Superior temporal gyrus (tissue), 1 donor: ENCODE results near the gene TPGS1.

Experiments used
- DNase-seq: peaks from one replicate; pipeline ENCODE4 v3.0.0-alpha.2; 2016; ENCODE audit errors: extremely low spot score

Gene TPGS1

DNA sequence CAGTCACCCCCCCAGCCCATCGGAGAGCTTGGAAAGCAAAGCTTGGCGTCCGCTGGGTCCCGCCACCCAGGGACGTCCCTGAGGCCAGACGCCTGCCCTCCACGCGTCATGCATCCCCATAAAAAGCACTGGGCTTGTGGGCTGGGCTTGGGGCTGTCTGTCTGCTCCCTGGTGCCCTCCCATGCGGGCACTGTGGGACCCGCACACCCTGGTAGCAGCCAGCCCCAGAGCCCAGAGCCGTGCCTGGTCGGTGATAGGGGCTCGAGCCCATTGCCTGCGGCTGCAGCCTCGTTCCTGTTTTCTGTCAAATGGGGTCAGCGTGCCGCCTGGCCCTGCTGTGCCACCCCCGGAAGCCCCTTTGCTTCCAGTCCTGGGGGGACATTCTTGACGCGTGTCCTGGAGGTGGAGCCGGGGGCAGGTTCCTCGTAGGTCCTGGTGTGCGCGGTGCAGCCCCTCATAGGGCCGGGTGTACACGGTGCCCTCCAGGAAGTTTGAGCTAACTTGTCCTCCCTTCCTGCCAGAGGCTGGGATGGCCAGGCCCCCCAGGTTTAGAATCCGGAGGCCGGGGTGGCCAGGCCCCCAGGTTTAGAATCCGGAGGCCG is 32.2 kb downstream of the TPGS1 start:
- no peak for DNase-seq

DNA sequence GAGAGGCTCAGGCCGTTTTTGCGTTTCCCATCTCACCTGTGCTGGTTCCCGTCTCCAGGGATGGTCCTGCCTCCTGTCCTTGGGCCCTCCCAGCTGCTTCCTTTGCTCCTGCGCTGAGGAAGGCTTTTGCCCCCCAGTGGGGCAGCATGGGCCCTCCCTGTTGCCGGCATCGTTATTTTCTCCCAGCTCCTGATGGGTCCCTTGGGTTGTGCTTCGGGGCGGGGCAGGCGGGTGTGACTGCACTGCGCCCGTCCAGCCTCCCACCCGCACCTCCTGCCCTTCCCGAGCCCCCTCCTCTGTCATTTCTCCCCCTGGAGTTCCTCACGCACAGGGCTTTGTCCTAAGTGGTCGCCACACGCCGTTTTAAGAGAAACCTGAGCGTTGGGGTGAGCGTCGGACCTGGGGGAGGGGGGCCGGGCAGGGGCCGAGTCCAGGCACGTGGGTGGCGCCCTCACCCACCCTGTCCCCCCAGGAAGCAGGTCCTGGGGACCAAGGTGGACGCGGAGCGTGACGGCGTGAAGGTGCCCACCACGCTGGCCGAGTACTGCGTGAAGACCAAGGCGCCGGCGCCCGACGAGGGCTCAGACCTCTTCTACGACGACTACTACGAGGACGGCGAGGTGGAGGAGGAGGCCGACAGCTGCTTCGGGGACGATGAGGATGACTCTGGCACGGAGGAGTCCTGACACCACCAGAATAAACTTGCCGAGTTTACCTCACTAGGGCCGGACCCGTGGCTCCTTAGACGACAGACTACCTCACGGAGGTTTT is 33.8 kb downstream of the TPGS1 start:
- no peak for DNase-seq

DNA sequence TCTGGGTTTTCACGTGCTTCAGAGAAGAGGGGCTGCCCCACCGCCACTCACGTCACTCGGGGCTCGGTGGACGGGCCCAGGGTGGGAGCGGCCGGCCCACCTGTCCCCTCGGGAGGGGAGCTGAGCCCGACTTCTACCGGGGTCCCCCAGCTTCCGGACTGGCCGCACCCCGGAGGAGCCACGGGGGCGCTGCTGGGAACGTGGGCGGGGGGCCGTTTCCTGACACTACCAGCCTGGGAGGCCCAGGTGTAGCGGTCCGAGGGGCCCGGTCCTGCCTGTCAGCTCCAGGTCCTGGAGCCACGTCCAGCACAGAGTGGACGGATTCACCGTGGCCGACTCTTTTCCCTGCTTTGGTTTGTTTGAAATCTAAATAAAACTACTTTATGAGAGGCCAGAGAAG is 34.4 kb downstream of the TPGS1 start:
- DNase-seq = no peak

DNA sequence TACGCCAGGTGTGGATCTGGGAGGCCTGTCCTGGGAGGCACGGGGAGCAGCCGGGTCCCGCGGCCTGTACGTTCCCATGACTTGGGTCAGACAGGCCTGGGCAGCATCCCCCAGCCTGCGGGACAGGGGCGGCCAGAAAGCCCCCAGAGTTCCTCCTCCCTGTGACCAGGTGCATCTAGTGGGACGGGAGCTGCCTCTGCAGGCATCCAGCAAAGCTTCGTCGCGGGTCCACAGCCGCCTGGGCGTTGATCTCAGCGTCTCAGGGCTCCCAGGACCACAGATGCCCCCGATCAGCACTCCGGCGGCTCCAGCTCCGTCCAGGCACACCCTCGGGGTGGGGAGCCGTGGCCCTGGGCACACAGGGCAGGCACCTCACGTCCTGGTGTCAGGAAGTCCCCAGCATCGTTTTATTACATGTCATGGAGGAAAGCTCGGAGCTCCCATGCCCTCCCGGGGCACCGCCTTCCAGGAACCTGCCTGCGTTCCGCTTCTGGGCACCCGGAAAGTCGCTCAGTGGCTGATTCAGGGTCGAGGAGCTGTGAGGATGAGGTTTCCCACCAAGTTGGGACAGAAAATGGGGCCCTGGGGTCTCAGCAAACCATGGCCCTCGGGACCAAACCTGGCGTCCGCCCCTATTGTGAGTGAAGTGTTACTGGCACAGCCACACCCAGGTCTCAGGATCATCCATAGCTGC is 35.0 kb downstream of the TPGS1 start:
- no peak for DNase-seq

DNA sequence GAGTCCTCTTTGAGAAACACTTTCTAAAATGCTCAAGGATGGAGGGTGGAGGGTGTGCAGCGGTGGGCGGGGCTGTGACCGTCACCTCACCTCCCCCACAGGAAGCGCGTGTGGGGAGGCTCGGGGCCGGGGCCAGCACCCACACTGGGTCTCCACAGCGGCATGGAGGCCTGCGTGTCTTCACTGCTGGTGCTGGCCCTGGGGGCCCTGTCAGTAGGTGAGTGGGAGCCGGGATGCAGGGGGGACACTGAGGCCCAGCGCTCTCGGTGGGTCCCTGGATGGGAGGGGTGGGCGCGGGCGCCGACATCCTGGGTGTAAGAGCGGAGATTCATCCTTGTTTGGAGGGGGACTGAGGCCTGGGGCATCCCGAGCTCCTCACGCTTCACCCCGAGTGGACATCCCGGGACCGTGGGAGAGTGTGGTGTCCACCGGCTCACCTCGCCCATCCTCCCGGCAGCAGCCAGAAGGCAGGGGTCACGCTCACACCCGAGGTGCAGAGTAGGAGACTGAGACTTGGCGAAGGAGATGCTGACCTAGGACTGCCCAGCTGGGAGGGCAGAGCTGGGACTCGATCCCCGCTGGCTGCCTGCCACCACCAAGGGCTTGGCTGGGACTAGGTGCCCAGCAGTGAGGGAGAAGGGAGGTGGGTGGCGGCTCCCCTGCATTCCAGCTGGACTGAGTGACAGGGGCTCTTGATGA is 36.8 kb downstream of the TPGS1 start, which contains the start of gene GZMM:
Gene GZMM, plus strand, starts transcription at position 144 of the 699 bp plus-strand sequence. Its CDS starts 19 bp downstream, at position 163.
- DNase-seq = no peak

DNA sequence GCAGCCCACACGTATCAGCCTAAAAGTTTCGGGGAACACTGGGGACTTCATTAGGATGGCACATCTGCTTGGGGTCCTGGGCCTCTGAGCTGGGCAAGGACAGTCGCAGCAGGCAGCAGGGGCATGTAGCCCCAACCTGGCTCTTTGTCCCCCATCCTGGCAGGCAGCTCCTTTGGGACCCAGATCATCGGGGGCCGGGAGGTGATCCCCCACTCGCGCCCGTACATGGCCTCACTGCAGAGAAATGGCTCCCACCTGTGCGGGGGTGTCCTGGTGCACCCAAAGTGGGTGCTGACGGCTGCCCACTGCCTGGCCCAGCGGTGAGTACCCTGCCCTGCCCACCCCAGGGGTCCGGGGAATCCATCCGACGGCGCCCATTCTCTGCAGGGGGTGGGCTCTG is 39.8 kb downstream of the TPGS1 start:
- no peak for DNase-seq

DNA sequence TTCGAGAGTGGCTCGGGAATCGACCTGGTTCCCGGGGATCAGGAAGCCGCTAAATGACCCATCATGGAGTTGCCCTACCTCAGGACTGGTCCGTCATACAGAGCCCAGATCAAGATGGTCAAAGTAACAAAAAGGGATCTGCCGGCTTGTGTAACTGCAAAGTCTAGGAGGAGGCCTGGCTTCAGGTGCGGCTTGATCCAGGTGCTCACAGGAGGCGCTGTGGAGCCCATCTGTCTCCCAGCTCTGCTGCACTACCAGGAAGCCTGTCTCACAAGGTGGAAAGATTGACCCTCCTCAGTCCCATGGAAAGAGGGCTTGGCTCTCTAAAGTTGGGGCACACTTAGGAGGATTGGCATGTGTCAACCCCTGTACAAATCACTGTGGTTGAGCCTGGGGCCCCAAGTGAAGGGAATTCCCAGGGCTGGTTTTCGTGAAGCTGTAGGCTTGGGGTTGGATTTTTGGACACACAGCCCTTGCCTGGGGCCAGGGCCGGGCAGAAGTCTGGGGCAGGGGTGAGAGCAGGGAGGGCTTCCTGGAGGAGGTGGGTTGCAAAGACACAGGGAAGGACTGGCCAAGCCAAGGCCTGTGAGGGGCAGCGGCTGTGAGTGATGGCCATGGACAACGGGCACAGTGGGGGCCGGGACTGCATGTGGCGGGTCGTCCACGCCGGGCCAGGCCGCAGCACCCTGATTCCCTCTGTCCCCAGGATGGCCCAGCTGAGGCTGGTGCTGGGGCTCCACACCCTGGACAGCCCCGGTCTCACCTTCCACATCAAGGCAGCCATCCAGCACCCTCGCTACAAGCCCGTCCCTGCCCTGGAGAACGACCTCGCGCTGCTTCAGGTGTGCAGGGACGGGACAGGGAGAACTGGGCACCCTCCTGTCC is 40.8 kb downstream of the TPGS1 start:
- no peak for DNase-seq

DNA sequence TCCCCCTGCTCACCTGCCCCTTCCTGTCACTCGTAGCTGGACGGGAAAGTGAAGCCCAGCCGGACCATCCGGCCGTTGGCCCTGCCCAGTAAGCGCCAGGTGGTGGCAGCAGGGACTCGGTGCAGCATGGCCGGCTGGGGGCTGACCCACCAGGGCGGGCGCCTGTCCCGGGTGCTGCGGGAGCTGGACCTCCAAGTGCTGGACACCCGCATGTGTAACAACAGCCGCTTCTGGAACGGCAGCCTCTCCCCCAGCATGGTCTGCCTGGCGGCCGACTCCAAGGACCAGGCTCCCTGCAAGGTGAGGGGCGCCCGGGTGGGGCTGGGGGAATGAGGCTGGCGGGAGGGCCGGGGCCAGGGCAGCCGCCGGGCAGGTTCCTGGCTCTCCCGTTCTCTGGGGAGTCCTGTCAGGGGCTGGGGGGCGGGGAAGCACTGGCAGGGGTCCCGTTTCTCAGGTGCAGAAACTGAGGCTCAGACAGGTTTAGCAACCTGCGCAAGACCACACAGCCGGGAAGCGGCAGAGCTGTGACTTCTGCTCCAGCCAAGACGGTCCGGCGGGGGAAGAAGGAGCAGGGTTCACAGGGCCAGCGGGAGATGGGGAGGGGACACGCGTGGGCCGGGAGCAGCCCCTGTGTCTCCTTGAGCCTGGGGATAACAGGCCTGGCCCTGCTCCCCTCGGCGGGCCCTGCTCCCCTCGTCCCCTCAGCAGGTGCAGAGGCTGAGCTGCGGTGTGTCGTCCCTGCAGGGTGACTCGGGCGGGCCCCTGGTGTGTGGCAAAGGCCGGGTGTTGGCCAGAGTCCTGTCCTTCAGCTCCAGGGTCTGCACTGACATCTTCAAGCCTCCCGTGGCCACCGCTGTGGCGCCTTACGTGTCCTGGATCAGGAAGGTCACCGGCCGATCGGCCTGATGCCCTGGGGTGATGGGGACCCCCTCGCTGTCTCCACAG is 41.9 kb downstream of the TPGS1 start:
- no peak for DNase-seq

DNA sequence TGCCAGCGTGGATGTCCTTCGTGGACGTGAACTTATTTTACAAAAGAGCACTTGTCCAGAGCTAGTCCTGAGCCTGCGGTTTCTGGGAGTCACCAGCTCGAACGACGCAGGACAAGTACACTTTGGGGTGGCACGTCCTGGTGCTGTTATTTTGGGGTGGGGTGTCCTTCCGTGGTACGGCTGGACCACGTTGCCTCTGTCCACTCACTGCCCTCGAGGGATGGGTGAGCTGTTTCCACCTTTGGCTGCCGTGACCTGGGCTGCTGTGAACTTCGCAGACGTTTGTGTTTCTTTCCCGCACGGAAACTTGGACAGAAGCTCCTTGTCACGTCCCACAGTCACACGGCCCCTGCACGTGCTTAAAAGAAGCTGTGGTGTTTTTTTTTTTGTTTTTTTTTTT is 47.5 kb downstream of the TPGS1 start:
- DNase-seq = no peak

DNA sequence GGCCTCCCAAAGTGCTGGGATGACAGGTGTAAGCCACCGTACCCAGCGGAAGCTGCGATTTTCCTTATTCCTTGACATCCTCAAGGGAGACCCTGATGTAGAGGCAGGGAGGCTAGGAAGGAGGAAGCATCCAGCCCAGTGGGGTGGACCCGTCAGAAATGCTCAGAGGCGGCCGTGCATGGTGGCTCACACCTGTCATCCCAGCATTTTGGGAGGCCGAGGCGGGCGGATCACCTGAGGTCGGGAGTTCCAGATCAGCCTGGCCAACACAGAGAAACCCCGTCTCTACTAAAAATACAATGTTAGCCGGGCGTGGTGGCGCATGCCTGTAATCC is 48.1 kb downstream of the TPGS1 start:
- no peak for DNase-seq

DNA sequence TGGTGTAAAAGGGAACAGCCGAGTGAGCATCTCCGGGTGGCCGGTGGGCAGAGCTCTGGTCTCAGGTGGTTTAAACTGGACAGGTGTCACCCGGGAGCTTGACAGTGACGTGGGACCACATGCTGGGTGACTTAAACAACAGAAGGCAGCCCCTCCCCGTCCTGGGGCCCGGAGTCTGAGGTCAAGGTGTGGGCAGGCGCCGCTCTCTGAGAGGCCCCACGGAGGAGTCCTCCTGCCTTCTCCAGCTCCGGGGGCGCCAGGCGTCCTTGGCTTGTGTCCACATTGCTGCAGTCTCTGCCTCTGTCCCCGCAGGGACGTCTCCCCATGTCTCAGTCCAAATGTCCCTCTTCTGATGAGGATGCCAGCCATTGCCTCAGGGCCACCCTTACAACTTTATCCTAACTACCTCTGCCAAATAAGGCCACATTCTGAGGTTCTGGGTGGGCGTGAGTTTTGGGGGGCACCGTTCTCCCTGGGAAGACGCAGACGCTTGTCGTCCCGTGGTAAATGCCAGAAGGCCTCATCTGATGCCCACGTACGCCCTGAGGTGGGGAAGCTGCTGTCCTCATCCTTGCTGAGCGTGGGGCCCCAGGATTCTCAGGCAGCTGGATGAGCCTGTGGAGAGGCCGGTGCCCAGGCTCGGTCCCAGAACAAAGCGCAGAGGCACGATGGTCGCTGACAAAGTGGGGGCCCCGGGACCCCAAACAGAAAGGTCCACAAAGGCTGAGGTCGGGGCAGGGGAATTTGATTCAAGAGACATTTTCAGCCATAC is 49.5 kb downstream of the TPGS1 start:
- DNase-seq = no peak

DNA sequence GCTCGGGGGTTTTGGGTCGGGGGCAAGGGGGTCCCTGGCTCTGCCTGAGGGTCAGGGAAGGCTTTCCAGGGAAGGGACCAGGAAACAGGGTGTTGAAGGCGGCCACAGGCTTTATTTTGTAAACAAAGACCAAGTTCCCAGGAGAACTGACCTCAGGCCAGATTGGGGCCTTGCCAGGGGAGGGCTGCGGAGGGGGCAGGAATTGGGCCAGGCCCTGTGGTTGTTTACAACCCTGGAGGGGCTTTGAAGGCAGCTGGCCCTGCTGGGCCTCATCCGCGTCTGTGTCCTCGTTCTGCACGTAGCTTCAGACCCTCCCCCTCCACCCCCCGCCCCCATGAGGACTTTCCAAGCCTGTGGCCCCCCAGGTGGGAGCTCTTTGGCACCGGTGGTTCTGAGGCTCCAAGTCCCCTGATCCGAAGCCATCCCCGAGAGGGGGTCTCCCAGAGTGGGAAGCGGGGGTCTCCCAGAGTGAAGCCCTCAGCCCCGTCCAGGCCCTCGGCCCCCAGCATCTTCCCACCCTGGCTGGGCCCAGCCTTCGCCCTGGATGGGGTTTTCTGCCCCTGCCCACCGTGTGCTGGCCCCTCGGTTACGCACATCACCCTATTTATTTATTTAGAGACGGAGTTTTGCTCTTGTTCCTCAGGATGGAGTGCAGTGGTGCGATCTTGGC is 51.6 kb downstream of the TPGS1 start:
- DNase-seq = no peak

DNA sequence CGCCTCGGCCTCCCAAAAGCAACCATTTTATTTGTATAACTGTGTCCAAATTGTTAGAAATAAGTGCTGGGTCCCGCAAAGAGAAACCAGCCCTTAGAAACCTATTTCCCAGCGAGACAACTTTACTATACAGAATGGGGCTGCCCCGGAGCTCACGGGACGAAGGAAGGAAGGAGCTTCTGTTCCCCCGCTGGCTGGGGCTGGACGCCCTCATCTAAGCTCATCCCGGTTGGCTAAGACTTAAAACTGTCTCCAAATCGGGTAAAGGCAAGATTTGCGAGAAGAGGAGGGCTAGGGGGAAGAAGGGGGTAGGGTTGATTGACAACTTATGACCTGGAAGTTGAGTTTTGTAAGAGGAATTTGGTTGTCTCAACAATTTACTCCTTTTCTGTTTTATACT is 52.8 kb downstream of the TPGS1 start:
- DNase-seq = no peak

DNA sequence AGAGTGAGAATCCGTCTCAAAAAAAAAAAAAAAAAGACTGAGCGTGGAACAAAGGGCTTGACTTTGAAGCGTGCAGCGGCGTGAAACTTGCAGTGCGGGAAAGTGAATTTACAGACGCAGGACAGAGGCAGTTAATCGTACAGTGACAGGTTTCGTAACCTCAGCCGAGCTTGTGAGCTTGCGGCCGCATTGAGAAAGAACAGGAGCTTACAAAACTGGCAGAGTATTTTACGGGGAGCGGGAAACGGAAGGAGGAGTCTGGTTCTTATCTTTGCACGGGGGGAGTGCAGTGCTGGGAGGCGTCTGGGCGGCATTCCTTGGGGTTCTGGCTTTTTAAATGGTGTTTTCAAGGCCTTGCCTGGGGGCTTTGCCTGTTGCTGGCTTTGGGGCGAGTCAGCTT is 59.1 kb downstream of the TPGS1 start:
- DNase-seq = no peak

DNA sequence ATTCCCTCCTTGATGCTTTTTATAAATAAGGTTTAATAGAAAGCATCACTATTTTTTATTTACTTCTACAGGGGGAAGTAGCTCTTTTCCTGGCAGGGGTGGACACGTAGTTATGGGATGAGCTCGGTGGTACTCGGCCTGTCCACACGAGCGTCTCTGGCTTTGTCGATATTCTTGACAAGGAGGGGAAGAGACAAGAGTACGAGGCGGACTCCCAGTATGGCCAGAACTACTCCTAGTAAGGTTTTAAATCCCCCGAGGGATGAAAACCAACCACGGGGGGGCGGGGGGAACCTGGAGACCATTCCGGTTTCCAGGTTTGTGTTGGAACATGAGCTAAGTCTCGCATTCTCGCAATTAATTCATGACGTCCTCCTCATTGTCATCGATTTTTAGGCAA is 59.5 kb downstream of the TPGS1 start:
- no peak for DNase-seq

DNA sequence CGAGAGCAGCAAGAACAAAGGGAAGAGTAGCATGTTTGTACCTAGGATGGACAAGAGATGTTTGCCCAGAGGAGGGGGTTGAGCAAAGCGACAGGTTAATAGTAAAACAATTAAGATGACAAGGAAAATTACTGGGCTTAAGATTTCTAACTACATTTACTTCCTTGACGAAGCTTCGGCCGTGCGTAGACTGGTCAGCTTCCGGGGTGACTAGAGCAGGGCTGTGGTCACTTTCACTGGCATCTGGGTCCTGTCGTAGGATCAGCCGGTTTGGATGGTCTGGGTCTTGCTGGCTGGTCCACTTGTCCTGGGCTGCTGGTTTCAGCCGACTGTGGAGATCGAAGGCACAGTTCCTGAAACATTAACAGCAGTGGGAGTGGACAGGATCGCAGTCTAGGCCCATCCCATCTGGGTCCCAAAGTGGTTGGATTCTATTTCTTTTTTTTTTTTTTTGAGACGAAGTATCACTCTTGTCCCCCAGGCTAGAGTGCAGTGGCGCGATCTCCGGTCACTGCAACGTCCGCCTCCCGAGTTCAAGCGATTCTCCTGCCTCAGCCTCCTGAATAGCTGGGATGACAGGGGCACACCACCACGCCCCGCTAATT is 60.1 kb downstream of the TPGS1 start:
- DNase-seq = no peak
